ENCODE measurements around the gene GFRA4. TPM values are rescaled to one million over a fixed set of nuclear protein-coding genes. Genes with fewer than 3 reads are reported as not detected.

The GFRA4 gene
- polyA plus RNA-seq, 1 donor: 0.17 TPM

DNA sequence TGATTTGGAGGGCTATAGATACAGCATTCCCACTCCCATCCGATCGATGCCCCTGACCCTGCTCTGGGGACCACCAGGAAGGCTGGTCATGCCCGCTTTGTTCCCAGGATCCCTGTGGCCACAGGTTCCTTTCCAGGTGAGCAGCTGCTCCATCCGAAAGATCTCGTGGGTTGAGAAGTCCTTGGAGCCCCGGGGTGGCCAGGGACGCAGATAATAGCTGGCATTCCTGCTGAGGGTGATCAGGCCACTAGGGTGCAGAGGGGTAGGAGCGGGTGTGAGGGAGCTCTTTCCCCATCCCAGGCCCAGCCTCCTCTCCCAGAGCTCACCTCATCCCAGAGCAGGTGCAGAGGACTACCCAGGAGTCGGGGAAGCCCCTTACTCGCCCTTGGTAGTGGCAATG is 11.2 kb upstream of the GFRA4 start:
- no peak for DNase-seq

DNA sequence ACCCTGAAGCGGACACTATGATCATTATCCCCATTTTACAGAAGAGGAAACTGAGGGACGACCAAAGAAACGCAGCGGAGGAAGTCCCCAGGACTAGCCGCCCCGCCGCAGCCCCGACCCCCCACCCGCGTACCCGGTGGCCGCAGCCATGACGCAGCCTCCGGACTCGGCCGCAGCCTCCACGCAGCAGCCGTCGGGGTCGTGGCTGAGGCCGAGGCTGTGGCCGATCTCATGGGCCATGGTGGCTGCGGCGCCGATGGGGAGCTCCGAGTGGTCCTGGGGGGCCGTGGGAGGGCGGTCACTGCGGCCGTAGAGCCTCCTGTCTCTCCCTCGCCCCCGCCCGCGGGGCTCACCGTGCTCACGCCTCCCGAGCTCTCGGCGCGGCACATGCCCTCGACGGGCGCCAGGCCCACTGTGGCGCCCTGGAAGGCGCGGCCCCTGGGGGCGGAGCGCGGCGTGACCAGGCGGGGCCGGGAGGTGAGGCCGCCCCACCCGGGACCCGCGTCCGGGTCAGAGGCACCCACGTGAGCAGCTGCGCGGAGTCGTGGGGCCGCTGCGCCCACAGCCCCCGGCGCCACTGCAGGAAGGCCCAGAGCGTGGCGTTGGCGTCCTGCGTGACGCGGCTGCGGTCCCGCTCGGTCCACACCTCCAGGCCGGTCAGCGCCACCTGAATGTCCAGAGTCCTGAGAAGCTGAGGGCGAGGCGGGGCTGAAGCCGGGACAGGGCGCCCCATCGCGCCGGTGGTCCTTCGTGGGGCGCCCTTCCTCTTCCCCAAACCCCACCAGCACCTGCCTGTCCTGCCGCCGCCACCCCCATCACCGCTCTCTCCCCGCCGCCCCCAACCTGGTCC is 10.2 kb upstream of the GFRA4 start:
- DNase-seq: no peak

DNA sequence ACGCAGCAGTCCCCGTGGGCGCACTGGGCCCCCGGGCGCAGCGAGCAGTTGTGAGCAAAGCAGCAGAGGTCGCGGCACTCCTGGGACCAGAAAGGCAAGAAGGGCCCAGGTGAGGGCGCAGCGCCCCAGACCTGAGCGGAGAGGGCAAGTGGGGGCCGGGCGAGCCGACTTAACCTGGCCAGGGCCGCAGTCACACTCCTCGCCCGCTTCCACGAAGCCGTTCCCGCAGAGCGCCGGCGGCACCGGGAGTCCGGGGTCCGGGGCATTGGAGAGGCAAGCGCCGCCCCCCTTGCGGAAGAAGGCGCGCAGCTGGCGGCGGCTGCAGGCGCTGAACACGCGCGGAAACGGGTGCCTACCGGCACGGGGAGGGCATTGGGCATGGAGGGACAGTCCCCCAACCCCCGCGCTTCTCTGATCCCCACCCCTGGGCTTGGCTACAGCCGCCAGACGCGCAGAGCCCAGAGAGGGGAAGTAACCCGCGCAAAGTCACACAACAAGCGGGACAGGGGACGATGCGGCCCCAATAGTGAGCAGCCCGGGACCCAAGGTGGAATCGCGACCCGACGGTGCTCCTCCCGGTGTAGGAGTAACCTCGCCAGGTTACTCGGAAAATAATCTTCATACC is 9.5 kb upstream of the GFRA4 start:
- no peak for DNase-seq

DNA sequence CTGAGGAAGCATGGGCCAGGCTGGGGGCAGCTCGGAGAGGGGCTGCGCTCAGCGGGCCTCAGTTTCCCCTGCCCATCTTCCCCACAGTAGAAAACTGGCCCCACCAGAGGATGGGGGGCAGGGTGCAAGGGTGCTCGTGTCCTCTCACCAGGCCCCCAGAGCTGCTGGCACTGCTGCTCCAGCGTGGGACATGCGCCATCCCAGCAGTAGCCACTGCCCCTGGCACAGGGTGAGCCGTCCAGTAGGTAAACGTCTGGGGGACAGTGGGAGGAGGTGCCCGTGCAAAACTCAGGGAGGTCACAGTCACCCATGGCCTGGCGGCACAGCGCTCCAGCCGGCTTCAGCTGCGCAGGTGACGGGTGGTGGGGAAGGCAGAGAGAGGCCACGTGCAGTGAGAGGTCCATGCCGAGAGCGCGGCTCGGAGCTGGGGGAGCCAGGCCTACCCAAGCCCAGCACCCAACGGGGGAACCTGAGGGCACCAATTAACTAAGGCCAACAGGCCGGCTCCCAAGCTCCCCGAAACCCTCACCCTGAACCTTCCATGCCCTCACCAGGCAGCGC is 8.9 kb upstream of the GFRA4 start:
- no peak for DNase-seq

DNA sequence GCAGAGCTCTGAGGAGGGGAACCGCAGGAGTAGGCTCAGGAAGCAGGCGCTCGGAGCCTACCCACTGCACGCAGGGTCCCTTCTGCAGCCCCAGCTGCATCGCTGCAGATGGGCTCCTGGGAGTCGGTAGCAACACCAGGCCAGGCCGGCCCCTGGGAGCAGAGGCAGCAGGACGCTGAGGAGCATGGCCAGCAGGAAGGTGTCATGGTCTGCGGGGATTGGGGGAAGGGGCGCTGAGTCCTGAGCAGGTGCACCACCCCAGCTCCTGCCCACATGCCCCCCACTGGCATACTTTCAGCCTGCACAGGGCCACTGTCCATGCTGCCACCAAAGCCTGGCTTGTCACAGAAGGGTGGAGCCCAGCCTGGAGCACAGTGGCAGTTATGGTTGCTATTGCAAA is 7.7 kb upstream of the GFRA4 start:
- no peak for DNase-seq

DNA sequence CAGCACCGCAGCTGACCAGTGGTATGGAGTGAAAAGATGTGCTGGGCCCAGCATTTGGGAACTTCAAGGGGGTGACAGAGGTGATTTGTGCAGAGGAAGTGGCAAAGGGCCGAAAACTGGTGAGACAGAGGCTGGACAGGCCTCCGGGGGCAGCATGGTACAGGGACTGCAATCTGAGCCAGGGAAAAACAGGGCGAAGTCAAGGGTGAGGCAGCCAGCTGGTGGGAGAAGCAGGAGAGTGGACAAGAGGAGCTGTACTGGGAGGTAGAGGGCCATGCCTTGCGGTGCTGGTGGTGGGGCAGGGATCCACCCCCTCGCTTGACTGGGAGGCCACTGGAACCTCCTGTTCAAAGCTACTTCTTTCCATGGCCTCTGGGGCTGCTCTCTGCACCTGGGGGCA is 7.3 kb upstream of the GFRA4 start:
- DNase-seq: no peak

DNA sequence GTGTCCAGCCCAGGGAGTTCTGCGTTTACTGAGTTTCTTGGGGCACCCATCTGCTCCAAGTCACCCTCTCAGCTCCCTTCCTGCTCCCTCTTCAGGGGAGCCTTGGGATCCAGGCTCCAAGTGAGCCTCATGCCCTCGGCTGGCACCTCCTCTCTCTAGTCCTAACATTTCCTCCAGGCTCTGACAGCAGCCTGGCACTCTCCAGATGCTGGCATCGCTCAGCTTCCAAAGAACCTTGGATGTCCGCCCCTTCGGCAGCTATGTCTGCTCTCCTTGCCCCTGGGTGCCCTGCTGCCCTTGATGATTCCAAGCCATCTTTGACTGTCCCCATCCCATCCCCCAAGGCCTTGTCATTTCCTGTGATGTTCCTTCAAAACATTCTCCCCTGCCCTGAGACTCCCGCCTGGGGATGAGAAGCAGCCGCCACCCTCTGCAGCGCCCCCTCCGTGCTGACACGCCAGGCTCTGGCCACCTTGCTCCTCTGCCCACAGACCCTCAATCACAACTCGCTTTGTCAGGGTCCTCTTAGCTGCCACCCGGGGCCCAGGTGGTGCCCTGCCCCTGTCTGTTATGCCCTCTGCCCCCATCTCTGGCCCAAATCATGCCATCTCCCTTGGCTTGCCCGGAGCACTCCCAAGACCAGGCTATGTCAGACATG is 6.6 kb upstream of the GFRA4 start:
- no peak for DNase-seq

DNA sequence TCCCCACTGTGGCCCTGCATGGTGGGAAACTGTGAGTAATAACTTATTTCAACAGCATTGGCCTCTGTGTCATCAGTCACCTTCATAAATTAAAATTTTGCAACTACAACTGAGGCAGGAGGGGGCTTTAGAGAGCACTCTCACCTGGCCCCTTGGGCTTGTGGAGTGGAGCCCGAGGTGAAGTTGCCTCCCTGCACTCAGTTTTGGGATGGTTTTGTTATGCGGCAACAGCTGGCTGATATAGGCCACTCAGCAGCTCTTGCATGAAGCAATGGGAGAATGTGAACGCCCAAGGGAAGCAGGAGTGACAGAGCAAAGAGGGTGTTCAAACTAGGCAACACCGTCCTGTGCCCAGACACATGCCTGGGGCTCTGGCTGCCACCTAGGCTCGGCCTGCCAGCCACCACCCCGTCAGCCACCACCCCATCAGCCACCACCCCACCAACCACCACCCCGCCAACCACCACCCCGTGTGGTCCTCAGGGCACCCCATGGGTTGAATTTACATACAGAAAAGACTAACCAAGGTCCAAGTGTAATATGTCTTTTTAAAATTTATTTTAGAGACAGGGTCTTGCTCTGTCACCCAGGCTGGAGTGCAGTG is 4.3 kb upstream of the GFRA4 start:
- DNase-seq: no peak

DNA sequence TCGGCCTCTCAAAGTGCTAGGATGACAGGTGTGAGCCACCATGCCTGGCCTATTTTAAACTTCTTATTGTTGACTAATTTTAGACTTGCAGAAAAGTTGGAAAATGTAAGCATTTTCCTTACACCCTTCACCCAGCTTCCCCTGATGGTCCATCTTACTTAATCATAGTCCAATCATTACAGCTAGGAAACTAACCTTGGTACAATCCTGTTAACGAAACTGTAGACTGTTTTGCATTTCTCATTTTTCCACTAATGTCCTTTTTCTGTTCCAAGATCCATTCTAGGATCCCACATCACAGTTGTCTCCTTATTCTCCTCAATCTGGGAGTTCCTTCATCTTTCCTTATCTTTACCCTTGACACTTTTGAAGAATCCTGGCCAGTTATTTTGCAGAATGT is 659 bp upstream of the GFRA4 start:
- DNase-seq: no peak

DNA sequence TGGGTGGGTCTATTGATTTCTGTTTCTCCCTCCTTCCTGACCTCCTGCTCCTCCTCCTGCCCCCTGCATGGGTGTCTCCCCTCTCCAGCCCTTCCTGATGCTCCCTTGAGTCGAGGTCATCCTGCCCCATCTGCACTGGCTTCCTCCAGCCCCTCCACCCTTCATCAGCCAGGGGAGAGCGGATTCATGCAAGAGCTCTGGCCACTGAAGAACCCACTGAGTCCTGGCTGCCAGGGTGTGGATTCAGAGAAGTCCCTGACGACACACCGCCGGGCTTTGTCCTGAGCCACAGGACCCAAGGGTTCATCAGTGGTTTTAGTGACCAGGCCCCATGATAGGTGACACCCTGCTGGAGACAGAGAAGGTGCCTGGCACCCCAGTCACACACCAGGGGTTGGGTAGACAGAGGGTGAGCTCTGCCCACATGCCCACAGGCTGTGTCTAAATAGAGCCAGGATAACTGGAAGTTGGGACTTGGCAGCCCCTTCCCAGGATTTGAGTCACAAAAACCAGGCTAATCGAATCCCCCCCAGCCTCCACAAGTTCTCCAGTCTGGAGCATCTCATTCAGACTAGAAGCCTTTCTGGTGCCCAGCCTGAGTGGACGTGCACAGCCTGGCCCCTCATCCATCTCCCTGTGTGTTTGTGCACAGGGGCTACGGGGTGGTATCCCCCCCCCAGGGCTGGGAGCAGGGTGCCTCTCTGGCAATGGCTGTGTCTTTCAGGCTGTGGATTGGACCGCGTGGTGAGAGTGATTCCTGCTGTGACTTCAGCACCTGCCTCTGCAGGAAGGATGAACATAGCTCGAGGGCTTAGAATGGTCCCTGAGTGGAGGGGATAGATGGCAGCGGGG is 1.2 kb downstream of the GFRA4 start:
- no peak for DNase-seq

DNA sequence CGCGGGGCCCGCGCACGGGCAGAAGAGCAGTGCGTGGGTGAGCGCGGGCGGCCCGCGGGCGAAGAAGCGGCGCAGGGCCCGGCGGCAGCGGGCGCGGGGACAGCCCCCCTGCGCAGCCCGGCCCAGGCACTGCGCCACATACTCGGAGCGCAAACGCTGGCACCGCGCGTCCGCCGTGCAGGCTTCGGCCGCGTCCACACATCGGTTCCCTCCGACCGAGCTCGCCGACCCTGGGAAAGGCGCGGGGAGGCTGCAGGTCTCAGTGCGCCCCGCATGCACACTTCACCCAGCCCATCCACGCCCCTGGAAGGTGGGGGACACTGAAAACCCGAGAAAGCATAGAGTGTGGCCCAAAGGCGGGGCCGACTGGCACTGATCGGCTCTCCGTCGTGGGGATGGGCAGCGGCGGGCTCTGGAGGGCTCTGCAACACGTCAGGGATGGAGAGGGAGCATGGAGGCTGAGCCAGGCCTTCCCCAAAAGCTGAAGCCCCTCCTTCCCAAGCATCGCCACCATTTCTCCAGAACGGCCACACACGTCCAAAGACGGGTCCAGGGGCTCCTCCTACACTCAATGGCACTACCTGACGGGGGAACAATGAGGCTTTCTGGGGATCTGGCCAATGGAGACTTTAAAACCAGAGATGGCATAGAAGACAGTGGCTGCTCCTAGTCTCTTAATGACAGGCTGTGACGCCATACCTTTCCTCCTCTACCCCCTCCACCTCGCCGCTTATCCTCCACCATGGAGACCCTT is 2.0 kb downstream of the GFRA4 start:
- DNase-seq: no peak

DNA sequence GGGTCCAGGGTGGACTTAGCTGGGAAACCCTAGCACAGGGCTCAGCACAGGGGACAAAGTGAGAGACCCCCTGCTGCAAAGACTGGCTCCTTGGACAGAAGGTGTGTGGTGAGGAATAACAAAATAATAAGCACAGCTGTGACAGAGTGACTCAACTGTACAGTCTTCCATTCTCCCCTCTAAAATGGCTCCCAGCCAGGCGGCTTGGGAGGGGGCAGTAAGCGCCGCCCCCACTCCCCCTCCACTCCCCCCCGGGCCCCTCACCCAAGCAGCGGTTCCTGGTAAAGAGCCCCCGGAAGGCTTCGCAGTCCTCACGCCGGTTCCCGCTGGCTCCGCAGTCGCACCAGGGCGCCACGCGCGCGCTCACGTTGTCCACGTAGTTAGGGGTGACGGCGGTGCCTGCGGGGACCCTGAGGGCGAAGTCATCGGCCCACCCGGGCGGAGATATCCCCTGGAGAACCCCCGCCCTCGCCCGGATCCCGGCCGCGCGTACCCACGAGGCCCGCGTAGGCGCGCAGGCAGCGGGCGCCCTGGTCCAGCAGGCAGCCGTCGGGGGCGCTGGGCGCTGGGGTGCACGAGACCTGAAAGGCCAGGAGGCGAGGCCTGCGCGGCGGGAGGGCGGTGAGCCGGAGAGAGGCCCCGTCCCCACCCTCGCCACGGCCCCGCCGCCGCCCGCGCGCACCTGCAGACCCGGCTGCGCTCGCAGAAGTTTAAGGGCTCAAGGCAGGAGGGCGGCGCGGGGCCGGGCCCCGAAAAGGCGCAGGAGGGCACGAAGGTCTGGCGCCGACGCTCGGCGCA is 2.7 kb downstream of the GFRA4 start:
- no peak for DNase-seq

DNA sequence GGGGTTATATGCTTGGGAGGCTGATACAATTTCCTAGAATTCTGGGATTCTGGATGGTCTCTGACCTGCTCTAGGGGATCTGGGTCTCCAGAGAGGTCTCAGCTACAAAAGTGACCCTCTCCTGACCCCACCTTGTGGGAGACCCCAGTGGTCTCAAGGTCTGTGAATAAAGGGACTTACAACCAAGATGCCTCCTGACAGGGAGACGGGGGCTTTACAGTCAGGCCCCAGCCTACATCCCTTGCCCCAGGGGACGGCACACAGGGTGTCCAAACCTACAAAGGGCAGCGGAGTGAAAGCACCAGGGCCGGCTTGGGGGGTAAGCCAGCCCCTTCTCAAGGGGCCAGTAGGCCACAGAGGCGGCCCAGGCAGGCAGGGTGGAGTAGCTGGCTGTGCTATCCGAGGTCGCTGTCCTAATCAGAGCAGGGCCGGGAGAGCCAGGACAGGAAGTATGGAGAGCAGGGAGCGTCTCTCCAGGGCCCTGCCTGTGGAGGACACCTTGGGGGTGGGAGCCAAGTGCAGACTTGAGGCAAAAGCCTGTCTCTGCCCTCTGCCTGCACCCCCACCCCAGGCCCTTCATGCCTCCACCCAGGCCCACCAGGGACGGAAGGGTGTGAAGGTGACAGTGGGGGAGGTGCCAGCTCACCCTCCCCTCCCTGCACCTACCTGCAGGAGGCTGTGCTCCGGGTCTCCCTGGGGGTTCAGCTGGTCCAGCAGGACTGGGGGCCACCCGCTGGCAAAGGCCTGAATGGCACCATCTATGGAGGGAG is 3.5 kb downstream of the GFRA4 start:
- no peak for DNase-seq

DNA sequence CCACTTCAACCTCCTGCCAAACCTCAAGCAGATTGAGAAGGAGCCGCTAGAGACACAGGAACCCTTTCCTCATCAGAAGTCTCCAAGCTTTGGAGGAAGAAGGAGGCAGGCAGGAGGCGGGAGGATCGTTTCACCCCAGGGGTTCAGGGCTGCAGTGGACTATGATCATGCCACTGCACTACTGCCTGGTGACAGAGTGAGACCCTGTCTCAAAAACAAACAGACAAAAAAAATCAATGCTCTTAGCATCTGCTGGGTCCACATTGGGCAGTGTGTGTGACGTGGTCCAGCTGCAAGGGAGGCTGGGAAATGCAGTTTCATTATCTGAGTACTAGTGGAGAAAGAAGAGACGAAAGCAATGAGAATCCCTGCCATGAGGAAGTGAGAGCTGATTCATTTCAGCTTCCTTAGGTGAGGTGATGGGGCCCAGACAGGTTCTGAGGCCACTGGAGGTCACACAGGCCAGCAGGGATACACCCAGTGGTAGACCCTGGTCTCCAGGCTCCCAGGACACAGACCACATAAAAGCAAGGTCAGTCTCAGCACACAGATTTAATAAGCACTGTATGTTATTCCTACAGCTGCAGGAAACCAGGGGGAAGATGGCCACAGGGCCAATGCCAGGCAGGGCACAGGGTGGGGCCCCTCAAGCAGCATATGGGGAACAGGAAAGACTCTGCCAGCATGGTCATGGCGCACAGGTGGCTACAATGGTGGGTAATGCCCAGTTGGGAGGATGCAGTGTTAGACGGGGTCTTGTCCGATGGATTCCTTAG is 4.3 kb downstream of the GFRA4 start:
- no peak for DNase-seq

DNA sequence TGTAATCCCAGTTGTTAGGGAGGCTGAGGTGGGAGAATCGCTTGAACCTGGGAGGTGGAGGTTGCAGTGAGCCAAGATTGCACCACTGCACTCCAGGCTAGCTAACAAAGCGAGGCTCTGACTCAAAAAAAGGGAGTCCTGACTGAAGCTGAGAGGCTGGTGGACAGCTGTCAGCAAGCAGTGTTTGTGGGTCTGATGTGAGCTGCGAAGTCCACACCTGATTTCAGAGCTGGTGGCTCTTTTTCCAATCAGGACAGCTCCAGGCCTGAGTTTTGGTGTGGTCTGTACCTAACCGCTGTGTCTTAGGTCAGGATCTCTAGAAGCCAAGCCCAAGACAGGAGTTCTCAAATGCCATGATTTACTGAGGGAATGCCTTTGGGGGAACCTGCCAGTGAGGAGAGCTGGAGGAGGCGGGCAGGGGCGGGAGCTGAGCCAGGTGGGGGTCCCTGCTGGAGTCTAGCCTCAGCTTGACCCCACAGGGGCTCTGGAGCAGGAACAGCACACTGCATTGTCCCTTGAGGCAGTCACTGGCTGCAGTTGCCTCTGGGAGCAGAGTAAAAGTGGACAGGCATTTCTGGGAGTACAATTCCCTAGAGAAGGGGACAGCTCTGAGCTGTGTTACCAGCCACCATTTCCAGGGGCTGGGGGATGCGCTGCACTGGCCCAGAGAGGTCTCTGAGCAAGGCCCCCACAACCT is 5.0 kb downstream of the GFRA4 start:
- DNase-seq: no peak

DNA sequence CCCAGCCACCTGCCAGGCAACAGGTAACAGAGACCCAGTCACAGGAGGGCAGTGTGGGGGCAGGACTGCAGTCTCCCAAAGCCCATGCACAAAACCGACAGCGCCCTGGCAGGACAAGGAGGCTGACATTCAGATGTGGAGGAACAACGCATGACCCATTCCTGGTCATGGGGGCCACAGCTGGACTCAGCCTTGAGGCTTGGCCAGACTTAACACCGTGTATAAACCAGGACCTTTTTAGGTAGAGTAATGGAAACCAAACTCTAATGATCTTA is 8.1 kb downstream of the GFRA4 start:
- DNase-seq: no peak

DNA sequence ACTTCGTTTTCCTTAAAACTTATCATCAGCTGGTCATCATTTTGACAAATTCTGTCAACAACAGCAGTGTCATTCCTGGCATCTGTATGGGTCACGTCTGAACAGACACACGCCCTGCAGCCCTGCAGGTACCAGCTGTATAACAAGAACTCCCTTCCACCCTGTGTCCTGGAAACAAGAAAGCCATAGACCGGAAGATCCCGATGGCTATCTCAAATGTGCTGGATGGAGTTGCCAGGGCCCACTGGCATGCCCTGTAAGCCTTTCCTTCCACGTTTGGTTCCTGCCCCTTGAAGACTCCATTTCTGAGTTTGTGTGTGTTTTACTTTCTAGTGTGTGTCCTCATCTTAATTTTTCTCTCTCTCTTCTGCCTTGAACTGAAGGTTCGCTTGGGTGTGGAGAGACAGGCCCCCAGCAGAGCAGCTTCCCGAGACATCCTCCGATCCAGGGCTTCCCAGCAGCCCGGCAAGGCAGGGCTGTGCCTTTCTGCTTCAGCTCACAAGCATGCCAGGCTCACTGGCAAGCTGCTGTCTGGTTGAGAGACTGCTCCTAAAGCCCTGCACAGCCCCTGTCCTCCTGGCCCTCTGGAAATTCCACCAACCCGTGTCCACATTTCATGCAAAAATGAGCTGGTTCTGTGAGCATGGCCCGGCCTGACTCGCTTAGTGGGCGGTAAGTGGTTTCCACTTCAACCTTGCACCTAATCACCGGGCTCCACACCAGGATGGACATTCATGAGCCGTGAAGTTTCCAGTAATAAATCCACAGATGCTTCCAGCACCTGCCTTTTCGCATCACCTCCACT is 8.7 kb downstream of the GFRA4 start:
- DNase-seq: no peak

Data from left kidney (tissue), 2 donors.